Measurements from ENCODE around the gene DBF4. TPM values are rescaled to one million over a fixed set of nuclear protein-coding genes. Genes with fewer than 3 reads are reported as not detected.

The DBF4 gene, protein sequence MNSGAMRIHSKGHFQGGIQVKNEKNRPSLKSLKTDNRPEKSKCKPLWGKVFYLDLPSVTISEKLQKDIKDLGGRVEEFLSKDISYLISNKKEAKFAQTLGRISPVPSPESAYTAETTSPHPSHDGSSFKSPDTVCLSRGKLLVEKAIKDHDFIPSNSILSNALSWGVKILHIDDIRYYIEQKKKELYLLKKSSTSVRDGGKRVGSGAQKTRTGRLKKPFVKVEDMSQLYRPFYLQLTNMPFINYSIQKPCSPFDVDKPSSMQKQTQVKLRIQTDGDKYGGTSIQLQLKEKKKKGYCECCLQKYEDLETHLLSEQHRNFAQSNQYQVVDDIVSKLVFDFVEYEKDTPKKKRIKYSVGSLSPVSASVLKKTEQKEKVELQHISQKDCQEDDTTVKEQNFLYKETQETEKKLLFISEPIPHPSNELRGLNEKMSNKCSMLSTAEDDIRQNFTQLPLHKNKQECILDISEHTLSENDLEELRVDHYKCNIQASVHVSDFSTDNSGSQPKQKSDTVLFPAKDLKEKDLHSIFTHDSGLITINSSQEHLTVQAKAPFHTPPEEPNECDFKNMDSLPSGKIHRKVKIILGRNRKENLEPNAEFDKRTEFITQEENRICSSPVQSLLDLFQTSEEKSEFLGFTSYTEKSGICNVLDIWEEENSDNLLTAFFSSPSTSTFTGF
- total RNA-seq = 23.1 and 56.7 TPM in 2 replicates

DNA sequence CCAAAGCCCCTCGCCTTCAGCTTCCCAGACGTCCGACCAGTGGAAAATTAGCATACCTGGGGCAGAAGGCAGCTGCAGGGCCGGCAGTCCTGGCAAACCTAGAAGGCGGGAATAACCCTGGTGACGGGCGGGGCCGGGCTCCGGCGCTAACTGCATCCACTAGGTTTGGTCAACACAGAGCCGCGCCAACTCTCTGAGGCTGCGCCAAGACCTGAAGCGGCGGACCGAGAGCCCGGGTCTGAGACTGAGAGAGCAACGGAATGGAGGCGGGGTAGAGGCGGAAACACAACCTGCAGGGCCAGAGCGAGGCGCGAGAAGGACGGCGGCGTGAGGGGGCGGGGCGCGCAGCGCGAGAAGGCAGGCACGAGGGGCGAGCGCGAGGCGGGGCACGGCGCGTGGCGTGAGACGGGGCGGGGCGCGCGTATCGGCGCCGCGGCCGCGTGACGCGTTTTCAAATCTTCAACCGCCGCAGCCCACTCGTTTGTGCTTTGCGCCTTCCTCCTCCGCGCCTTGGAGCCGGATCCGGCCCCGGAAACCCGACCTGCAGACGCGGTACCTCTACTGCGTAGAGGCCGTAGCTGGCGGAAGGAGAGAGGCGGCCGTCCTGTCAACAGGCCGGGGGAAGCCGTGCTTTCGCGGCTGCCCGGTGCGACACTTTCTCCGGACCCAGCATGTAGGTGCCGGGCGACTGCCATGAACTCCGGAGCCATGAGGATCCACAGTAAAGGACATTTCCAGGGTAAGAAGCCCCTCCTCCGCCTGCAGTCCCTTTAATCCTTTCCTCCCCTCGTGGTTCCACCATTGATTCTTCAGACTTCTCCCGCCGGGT, at the start of gene DBF4, which contains the start of gene SLC25A40:
Gene DBF4, plus strand, starts transcription at position 454 of the 829 bp plus-strand sequence. Its CDS starts 240 bp downstream, at position 694.
Gene SLC25A40, minus strand, starts transcription at position 321 of the 829 bp plus-strand sequence. CDS start 17,633 bp downstream, outside the sequence.

DNA sequence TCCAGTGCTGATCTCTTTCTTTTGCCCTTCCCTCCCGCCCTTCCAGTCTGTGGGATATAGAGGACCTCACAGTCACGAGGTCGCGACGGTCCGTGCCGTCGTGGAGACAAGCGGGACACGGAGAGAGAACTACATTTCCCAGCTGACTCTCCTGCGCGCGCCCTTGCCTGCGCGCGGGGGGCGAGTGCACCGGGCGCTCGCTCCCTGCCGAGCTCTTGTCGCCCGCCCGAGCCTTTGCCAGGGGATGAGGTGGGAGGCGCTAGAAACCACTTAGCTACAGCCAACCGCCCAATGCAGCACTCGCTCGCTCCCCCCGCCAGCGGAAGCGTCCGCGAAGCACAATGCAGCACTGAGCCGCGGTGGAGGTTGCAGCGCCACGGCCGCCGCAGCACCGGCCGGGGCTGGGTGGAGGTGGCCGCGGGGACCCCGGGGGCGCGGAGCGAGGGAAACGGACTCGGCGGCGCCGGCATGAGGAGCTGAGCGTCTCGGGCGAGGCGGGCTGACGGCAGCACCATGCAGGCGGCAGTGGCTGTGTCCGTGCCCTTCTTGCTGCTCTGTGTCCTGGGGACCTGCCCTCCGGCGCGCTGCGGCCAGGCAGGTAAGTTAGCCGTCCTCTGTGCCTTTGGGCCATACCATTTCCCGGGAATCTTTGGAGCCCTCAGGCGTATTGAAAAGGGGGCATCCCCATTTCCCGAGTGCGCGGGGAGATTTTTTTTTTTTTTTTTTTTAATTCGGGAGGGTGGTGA, 57.8 kb downstream of the DBF4 start, which contains the start of gene ADAM22:
Gene ADAM22, plus strand, starts transcription at position 299 of the 746 bp plus-strand sequence. Its CDS starts 215 bp downstream, at position 514.

Other genes with a start within 250 kb of the DBF4 start
- 0.12 and 0.55 TPM in 2 replicates for gene RUNDC3B, start 248.1 kb upstream of the DBF4 start, total RNA-seq
- 7.0 and 7.1 TPM in 2 replicates for gene SLC25A40, start 133 bp upstream of the DBF4 start, total RNA-seq
- gene ADAM22, start 57.8 kb downstream of the DBF4 start, total RNA-seq = 0.75 and 0.89 TPM in 2 replicates

All from uterine smooth muscle cell (primary cell).